PC-9 (cell line): ENCODE measurements around the gene ARSD. TPM values are rescaled to one million over a fixed set of nuclear protein-coding genes. Genes with fewer than 3 reads are reported as not detected.
"Not testable (repeated sequence)": the region's sequence is repeated elsewhere in the genome, so short reads cannot be mapped to it uniquely, and the experiment has no call there.

Source experiments
- BruUV-seq: library from RNA; stranded (reverse); fragments of 400-500 nt; replicated peaks from 2 replicates; lab custom pipeline; 2021; lab: Mats Ljungman, UMichigan
- CTCF ChIA-PET: fragments of 300-600 bp; sonication (Branson Sonifier 250); formaldehyde crosslinking; loops from one replicate; lab custom pipeline; 2022; ENCODE audit warnings: antibody characterized with exemption; lab: Charles Lee
- POLR2A ChIA-PET: fragments of 300-600 bp; sonication (Branson Sonifier 250); formaldehyde crosslinking; loops from one replicate; lab custom pipeline; 2022; ENCODE audit warnings: antibody characterized with exemption; ENCODE audit not compliant: unreplicated experiment; lab: Charles Lee
- DNase-seq, 2 experiments: peaks; one replicate each; pipeline versions ENCODE4 v3.0.0 to v3.0.0-alpha.2; 2015 to 2022; ENCODE audit warnings: mixed read lengths in 1 of 2
- H2AFZ ChIP-seq: fragments of 200-600 bp; sonication (generic); 2 replicates; pipeline ENCODE4 v1.8.1; 2017; ENCODE audit warnings: antibody characterized with exemption
- H3F3A ChIP-seq: fragments of 200-600 bp; sonication (generic); 2 replicates; pipeline ENCODE4 v1.8.1; 2017; ENCODE audit warnings: antibody characterized with exemption, mild to moderate bottlenecking, low read depth; ENCODE audit not compliant: insufficient read depth
- H3K27ac ChIP-seq: fragments of 200-600 bp; sonication (generic); 2 replicates; pipeline ENCODE4 v1.6.1; 2016; ENCODE audit warnings: mixed run types
- H3K27me3 ChIP-seq: fragments of 200-600 bp; sonication (generic); 2 replicates; pipeline ENCODE4 v1.6.1; 2016; ENCODE audit warnings: low read depth, mixed run types; ENCODE audit not compliant: insufficient read depth
- H3K36me3 ChIP-seq: fragments of 200-600 bp; sonication (generic); 2 replicates; pipeline ENCODE4 v1.6.1; 2016; ENCODE audit warnings: low read depth, mixed run types
- H3K4me1 ChIP-seq: fragments of 200-600 bp; sonication (generic); replicated peaks from 2 replicates; pipeline ENCODE4 v1.6.1; 2016; ENCODE audit warnings: mixed run types; ENCODE audit not compliant: insufficient read depth
- H3K4me2 ChIP-seq: fragments of 200-600 bp; sonication (generic); 2 replicates; pipeline ENCODE4 v1.6.1; 2017; ENCODE audit warnings: mixed run types
- H3K4me3 ChIP-seq: fragments of 200-600 bp; sonication (generic); 2 replicates; pipeline ENCODE4 v1.6.1; 2016; ENCODE audit warnings: mixed run types
- H3K79me2 ChIP-seq: fragments of 200-600 bp; sonication (generic); 2 replicates; pipeline ENCODE4 v1.6.1; 2017; ENCODE audit warnings: low read depth, mixed run types
- H3K9me2 ChIP-seq: fragments of 200-600 bp; sonication (generic); 2 replicates; pipeline ENCODE4 v1.8.1; 2017; ENCODE audit warnings: mild to moderate bottlenecking; ENCODE audit not compliant: insufficient read depth
- H3K9me3 ChIP-seq: fragments of 200-600 bp; sonication (generic); 2 replicates; pipeline ENCODE4 v1.8.1; 2016; ENCODE audit warnings: low read depth; ENCODE audit not compliant: insufficient read depth
- H4K20me1 ChIP-seq: fragments of 200-600 bp; sonication (generic); 2 replicates; pipeline ENCODE4 v1.8.1; 2017; ENCODE audit not compliant: insufficient read depth
- CTCF ChIP-seq: fragments of 200-600 bp; sonication (generic); conservative IDR thresholded peaks from 2 replicates; pipeline ENCODE4 v1.6.1; 2017; ENCODE audit warnings: mixed run types, antibody characterized with exemption, mild to moderate bottlenecking, moderate library complexity
- EZH2 ChIP-seq: fragments of 200-600 bp; sonication (generic); IDR thresholded peaks from 2 replicates; pipeline ENCODE4 v1.8.0; 2017; ENCODE audit warnings: antibody characterized with exemption, low read depth
- intact Hi-C: fragments of 100-400 bp; cut with micrococcal nuclease; formaldehyde crosslinking; loops from one replicate; pipeline ENCODE4 v1.10.0; 2022; ENCODE audit not compliant: unreplicated experiment
- total RNA-seq: library from RNA; stranded (reverse); gene quantifications from 2 replicates; pipeline ENCODE4 v1.2.3, GENCODE V29; 2021

Gene ARSD
- total RNA-seq, 1 experiment from 2014 or later = 15.5 TPM

GRCh38 chrX:2931155-2931554, 2.0 kb upstream of the ARSD start:
- no peak for TF ChIP-seq EZH2
- TF ChIP-seq CTCF = no peak
- POLR2A ChIA-PET = no interaction called here
- no peak for DNase-seq
- Histone ChIP-seq H3K79me2 (no peaks in the 10 kb centered on the region), H3K4me2 (no peak overlapping the region), H3K9me3 (no peaks in the 10 kb centered on the region), H3K9me2 (no peaks in the 10 kb centered on the region), H3K27ac (no peak overlapping the region), H2AFZ (no peak overlapping the region), H3K36me3 (no peaks in the 10 kb centered on the region), H3F3A (no peaks in the 10 kb centered on the region), H3K27me3 (peaks cover 7% of the 10 kb centered on the region; the same call in 1 of the 2 replicates), H4K20me1 (no peaks in the 10 kb centered on the region), H3K4me3 (no peak overlapping the region), H3K4me1 (no peaks in the 10 kb centered on the region)
- no TSS peak for BruUV-seq
- CTCF ChIA-PET = no interaction called here
- intact Hi-C loops = no loop called here

- no peak for TF ChIP-seq EZH2
- no peak for TF ChIP-seq CTCF
- Histone ChIP-seq H3F3A (no peaks in the 10 kb centered on the region), H3K4me1 (no peaks in the 10 kb centered on the region), H3K4me2 (no peak overlapping the region), H3K4me3 (no peak overlapping the region), H3K27ac (no peak overlapping the region), H3K9me2 (no peaks in the 10 kb centered on the region), H4K20me1 (no peaks in the 10 kb centered on the region), H3K9me3 (no peaks in the 10 kb centered on the region), H2AFZ (no peak overlapping the region), H3K27me3 (no peaks in the 10 kb centered on the region), H3K79me2 (no peaks in the 10 kb centered on the region), H3K36me3 (no peaks in the 10 kb centered on the region)
- ChIA-PET POLR2A (no interaction called here), CTCF (no interaction called here)
- intact Hi-C loops = loop anchor here (2.0 kb wide), 1 partner anchor 29 kb away; no protein-coding TSS in a partner anchor
- BruUV-seq = no TSS peak
- DNase-seq = no peak
Observed at GRCh38 chrX:2928191-2928582, 952 bp downstream of the ARSD start.

DNA sequence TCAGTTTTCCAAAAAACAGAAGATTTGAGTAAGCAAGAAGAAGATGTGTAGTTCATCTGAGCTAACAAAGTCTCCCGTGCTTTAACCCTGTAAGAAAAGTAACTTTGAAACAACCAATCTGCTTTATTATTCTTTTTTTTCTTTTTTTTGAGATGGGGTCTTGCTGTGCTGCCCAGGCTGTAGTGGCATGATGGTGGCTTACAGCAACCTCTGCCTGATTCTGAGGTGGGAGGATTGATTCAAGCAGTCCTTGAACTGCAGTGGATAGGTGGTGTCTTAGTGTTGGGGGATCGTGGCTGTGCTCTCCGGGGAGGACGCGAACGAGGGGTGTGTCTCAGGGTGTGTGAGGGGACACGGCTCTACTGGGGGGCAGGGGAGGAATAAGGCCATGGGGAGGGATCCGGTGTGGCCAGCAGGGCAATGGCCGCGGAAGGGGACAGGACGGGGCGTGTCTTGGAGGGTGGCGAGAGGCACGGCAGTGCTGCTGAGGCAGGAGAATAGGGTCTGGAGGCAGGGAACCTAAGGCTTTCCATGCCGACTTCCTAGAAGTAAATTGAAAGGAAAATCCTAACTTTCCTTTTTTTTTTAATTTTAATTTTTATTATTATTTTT, 2.4 kb downstream of the ARSD start:
- CTCF ChIA-PET = no interaction called here
- TF ChIP-seq EZH2 = no peak
- no peak for TF ChIP-seq CTCF
- Histone ChIP-seq H3K27me3 (no peaks in the 10 kb centered on the region), H3K27ac (no peak overlapping the region), H3K4me1 (no peaks in the 10 kb centered on the region), H3K9me2 (no peaks in the 10 kb centered on the region), H4K20me1 (no peaks in the 10 kb centered on the region), H3K4me3 (no peak overlapping the region), H3K9me3 (no peaks in the 10 kb centered on the region), H2AFZ (no peak overlapping the region), H3K79me2 (no peaks in the 10 kb centered on the region), H3K36me3 (no peaks in the 10 kb centered on the region), H3F3A (no peaks in the 10 kb centered on the region), H3K4me2 (no peak overlapping the region)
- no TSS peak for BruUV-seq
- POLR2A ChIA-PET = no interaction called here
- no peak for DNase-seq
- intact Hi-C loops = no loop called here

GRCh38 chrX:2926255-2926654, 2.9 kb downstream of the ARSD start:
- H3K4me3 ChIP-seq, DNase-seq, intact Hi-C loops, H3K9me3 ChIP-seq, H4K20me1 ChIP-seq, H3K4me2 ChIP-seq, H3K79me2 ChIP-seq, H3K36me3 ChIP-seq, H2AFZ ChIP-seq, H3K4me1 ChIP-seq, H3F3A ChIP-seq, H3K27me3 ChIP-seq, BruUV-seq, H3K9me2 ChIP-seq, CTCF ChIA-PET, H3K27ac ChIP-seq: not testable (repeated sequence)
- POLR2A ChIA-PET = interaction anchor here (0.7 kb wide), 1 partner anchor 13 kb away, joined by 8 read pairs; no protein-coding TSS in a partner anchor
